IPS DF 19.7 (cell line): ENCODE measurements around the gene KCNIP4.

ENCODE experiments used
- DNase-seq: peaks from one replicate; pipeline ENCODE4 v3.0.0-alpha.2; 2013; ENCODE audit warnings: low read depth, low spot score

Gene KCNIP4

DNA sequence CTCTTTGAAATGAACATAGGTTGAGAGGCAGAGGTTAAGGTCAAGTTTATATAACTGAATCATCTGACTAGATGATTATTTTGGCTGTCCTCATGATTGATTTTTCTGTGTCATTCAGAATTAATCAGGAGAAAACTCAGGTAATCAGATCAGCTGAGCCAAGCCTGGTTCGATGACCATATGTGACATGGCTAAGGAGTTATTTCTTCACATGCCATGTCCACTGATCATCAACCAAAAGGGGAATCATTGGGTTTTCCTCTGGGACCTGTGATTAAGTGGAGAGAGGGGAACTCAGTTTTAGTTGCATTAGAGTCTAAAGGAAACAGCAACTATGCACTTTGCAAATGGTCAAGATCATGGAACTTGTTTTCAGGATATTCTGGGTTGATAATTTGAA lies 1268.6 kb downstream of the KCNIP4 start:
- DNase-seq, result no peak
